GM19324 (cell line): ENCODE measurements around the gene POU2F2.

Experiments used
- ATAC-seq: cut with Tn5 transposase; IDR thresholded peaks from one replicate; pipeline ENCODE4 v1.9.1; 2021; ENCODE audit warnings: mild to moderate bottlenecking, moderate library complexity; ENCODE audit not compliant: unreplicated experiment, low FRiP score

The POU2F2 gene

DNA sequence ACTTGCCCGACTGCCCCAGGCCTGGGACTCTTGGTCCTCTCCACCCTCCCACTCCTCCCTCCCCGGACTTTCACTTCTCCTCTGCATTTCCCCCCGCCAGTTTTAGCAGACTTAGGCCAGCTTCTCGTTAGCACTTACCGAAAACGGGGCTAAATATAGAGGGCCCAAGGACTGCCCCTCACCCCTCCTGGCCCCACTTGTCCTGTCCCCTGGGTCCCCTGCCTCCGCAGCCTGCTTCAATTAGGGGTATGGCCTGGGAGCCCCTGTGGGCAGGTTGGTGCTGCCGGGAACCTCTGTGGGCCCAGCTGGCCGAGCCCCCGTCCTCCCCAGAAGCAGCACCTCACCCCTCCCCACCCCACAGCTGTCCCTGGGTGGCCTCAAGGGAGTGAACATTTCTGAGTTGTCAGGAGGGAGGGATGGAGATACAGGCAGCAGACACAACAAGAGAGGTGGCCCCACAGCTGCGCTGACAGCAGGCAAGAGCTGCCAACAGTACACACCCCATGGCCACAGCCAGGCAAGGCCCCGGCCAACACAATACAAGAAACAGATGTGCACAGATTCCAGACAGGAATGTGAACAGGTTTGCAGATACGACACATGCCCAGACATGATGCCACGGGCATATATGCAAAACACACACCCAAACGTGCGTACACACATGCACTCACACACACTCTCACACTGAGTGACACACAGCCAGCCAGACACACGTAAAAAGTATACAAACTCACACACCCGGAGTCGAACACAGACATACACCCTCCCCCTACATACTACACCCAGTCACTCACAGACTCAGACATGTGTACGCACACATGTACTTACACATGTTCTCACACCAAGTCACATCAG, 2.6 kb downstream of the POU2F2 start:
- ATAC-seq = peak; percentile 55

DNA sequence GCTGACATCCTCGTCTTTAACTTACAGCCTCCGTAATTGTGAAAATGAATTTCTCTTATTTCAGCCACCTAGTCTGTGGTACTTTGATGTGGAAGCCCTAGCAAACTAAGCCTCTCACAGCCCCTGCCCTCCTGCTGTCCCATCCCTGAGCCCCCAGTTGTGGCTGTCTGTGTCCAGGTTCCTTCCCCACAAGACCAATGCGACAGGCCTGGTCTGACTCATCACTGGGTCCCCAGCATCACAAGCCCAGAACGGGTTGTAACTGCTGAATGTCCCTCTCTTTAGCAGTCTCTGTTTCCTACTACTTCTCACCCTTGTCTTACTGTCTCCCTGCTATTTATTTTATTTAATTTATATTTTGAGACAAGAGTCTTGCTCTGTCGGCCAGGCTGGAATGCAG, 5.7 kb downstream of the POU2F2 start:
- ATAC-seq = no peak

DNA sequence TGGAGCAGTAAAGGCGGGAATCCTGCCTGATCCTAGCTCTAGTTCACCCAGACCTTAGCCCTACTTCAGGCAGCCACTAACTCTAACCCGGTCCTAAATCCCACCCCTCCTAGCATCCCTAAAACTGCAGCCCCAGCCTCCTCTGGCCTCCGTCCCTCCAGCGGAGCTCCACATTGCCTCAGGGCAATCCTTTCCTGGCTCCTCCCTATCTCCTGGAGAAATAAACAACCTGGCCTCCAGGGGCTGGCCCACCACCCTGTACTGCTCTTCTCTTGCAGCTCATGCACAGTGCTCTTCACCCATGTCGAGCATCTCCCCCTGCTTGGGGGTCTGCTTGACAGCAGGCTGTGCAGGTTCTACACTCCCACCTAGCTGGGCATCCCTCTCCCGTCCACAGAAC, 6.7 kb downstream of the POU2F2 start:
- ATAC-seq = no peak

DNA sequence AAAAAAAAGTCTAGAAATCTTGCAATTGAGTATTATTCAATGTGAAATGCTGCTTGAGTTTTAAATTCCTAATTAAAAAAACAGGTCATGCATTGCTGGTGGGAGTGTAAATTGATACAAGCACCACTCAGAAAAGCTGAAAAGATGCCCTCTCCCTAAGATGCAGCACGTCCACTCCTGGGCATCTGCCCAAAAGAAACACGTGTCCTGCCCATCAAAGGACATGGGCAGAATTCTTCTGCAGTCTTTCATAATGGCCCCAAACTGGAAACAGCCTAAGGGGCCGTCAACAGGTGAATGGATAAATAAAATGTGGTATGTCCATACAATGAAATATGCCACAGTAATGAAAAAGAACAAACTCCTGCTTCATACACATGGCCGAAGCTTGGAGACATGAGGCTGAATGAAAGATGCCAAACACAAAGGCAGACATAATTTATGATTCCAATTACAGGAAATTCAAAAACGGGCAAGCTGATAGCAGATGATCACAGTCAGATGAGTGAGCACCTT, 7.8 kb downstream of the POU2F2 start:
- no peak for ATAC-seq

GRCh38 chr19:42123765-42124164, 8.5 kb downstream of the POU2F2 start:
- no peak for ATAC-seq

GRCh38 chr19:42122691-42123607, 9.3 kb downstream of the POU2F2 start:
- ATAC-seq = no peak

- no peak for ATAC-seq
These were observed 10.6 kb downstream of the POU2F2 start for GRCh38 chr19:42121656-42122069.

- ATAC-seq = no peak
These were observed 11.1 kb downstream of the POU2F2 start for GRCh38 chr19:42121036-42121621.

DNA sequence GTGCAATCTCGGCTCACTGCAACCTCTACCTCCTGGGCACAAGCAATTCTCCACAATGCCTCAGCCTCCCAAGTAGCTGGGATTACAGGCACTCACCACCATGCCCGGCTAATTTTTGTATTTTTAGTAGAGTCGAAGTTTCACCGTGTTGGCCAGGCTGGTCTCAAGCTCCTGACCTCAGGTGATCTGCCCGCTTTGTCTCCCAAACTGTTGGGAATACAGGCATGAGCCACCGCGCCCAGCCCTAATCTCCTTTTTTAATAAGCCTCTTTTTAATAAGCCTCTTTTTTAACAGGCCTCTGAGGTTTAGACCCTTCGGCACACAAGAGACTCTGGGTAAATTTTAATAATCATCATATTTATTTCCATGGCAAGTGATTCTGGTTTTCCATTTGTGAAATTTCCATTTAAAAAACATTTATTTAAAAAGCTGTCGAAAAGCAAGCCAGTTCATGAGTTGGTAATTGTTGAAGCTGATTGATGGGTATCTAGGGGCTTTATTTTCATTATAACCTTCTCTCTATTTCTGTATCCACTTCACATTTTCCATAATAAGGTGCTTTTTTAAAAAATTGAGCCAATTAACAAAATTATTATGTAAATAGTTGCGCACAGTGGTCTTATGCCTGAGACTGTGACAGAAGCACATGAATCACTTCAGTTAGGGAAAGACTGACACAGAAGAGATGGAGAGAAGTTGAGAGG, 11.8 kb downstream of the POU2F2 start:
- ATAC-seq = no peak

- ATAC-seq = no peak
These were observed 15.2 kb downstream of the POU2F2 start for GRCh38 chr19:42117076-42117475.

- ATAC-seq = no peak
These were observed 15.8 kb downstream of the POU2F2 start for GRCh38 chr19:42116308-42117075.

DNA sequence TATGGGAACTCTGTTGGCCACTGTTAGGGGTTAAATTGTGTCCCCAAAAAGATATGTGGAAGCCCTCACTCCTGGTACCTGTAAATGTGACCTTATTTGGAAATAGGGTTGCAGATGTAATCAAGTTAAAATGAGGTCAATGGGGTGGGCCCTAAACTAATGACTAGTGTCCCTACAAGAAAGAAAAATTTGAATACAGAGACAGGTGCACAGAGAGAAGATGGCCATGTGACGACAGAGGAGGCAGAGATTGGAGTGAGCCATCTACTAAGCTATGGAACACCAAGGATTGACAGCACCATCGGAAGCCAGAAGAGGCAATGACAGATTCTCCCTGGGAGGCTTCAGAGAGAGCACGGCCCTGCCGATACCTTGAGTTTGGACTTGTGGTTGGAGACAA, 16.5 kb downstream of the POU2F2 start:
- ATAC-seq = no peak

- no peak for ATAC-seq
These were observed 17.0 kb downstream of the POU2F2 start for GRCh38 chr19:42115219-42115618.

- peak; percentile 66 for ATAC-seq
These were observed 17.8 kb downstream of the POU2F2 start for GRCh38 chr19:42114412-42114811.

DNA sequence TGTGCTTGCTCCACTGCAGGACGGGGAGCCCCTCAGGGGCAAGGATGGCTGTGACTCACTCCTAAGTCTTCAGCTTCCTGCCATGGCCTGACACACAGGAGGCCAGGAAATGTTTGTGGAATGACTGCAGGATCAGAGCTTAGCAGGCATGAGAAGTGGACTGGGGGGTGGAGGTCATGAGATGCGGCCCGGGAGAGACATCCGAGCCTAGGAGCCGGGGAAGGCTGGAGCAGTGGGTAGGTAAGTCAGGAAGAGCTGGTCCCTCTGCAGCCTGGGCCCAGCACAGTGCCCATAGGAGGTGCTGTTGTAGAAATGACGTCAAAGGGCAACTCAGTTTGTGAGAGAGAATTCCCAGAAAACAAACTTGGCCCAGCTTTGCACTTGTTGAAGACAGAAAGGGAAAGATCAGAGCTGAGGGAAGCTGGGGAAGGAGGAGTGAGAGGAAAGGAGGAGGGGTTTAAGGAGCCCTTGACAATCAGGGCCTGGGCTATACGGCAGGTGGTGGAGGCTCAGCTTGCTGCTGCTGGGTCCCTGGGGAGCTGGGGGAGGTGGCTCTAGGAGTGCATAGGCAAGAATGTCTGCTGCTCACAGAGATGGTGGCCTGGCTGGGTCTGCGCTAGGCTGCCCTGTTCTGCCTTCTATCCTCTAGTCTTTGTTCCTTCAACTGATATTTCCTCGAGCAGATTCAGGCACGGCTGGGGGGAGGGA, 18.5 kb downstream of the POU2F2 start:
- peak; percentile 55 for ATAC-seq

GRCh38 chr19:42111811-42112210, 20.4 kb downstream of the POU2F2 start:
- ATAC-seq = no peak

- no peak for ATAC-seq
These were observed 20.9 kb downstream of the POU2F2 start for GRCh38 chr19:42111384-42111783.

DNA sequence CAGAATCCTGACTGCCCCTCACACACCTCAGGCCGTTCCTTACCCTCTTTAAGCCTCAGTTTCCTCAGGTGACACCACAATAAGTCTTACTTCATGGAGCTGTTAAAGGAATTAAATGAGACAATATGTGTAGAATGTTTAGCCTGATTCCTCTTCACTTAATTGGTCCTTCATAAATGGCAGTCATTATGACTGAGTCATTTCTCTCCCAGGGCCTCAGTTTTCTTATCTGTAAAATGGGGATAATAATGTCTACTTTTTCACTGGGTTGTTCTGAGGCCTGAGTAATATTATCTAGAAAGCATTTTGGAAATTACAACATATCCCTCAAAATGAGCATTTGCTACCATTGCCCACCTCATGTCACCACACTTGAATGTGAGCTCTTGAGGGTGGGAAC, 21.6 kb downstream of the POU2F2 start:
- ATAC-seq = no peak

DNA sequence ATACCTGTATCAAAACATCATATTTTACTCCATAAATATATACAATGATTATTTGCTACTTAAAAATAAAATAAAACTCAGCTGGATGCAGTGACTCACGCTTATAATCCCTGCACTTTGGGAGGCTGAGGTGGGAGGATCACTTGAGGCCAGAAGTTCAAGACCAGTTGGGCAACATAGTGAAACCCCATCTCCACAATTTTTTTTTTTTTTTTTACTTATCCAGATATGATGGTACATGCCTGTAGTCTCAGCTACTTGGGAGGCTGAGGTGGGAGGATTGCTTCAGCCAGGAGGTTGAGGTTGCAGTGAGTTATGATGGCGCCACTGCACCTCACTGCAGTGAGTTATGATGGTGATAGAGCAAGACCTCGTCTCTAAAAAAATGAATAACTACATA, 22.4 kb downstream of the POU2F2 start:
- ATAC-seq = no peak
